Astrocyte (in vitro differentiated cells and primary cell): Measurements from ENCODE around the gene PCDHGB2. TPM values are rescaled to one million over a fixed set of nuclear protein-coding genes. Genes with fewer than 3 reads are reported as not detected.

Experiments
- DNase-seq: peaks from one replicate; pipeline ENCODE4 v3.0.0-alpha.2; 2010; ENCODE audit warnings: low read depth
- FAIRE-seq: peaks from 2 replicates; lab custom pipeline; 2011; peaks lifted over from hg19 to GRCh38; lab: Jason Lieb, UNC
- H2AFZ ChIP-seq: 2 replicates; pipeline ENCODE4 v1.6.0; 2012; ENCODE audit warnings: low read depth, low read length, inconsistent platforms
- H3K27ac ChIP-seq: 2 replicates; pipeline ENCODE4 v1.5.1; 2011; ENCODE audit warnings: low read depth, low read length, inconsistent platforms
- H3K27me3 ChIP-seq: 2 replicates; pipeline ENCODE4 v1.6.0; 2011; ENCODE audit warnings: low read length, inconsistent platforms; ENCODE audit not compliant: insufficient read depth
- H3K36me3 ChIP-seq: 2 replicates; pipeline ENCODE4 v1.5.1; 2011; ENCODE audit warnings: low read length, inconsistent platforms; ENCODE audit not compliant: insufficient read depth
- H3K4me1 ChIP-seq: 2 replicates; pipeline ENCODE4 v1.5.1; 2011; ENCODE audit warnings: low read length, inconsistent platforms; ENCODE audit not compliant: insufficient read depth
- H3K4me2 ChIP-seq: 2 replicates; pipeline ENCODE4 v1.6.0; 2012; ENCODE audit warnings: low read length, inconsistent platforms
- H3K4me3 ChIP-seq: 2 replicates; pipeline ENCODE4 v1.5.1; 2011; ENCODE audit warnings: low read depth, mild to moderate bottlenecking, low read length, inconsistent platforms; ENCODE audit not compliant: insufficient read depth
- H3K79me2 ChIP-seq: 2 replicates; pipeline ENCODE4 v1.6.0; 2012; ENCODE audit warnings: mild to moderate bottlenecking, low read length, inconsistent platforms; ENCODE audit not compliant: insufficient read depth
- H3K9ac ChIP-seq: 2 replicates; pipeline ENCODE4 v1.6.0; 2012; ENCODE audit warnings: mild to moderate bottlenecking, low read length, inconsistent platforms
- H3K9me3 ChIP-seq: 2 replicates; pipeline ENCODE4 v1.5.1; 2012; ENCODE audit warnings: low read depth, mild to moderate bottlenecking, low read length, inconsistent platforms; ENCODE audit not compliant: insufficient read depth
- H4K20me1 ChIP-seq: 2 replicates; pipeline ENCODE4 v1.6.0; 2012; ENCODE audit warnings: low read length, inconsistent platforms; ENCODE audit not compliant: insufficient read depth
- H3K27ac Mint-ChIP-seq: one replicate; pipeline ENCODE4 v1.8.0; 2021; ENCODE audit warnings: mild to moderate bottlenecking, mixed read lengths; ENCODE audit not compliant: unreplicated experiment
- H3K27me3 Mint-ChIP-seq: one replicate; pipeline ENCODE4 v1.8.0; 2021; ENCODE audit warnings: low read depth, mixed read lengths; ENCODE audit not compliant: unreplicated experiment
- H3K36me3 Mint-ChIP-seq: one replicate; pipeline ENCODE4 v1.8.0; 2021; ENCODE audit warnings: low read depth, mixed read lengths; ENCODE audit not compliant: unreplicated experiment
- H3K4me1 Mint-ChIP-seq: one replicate; pipeline ENCODE4 v1.8.0; 2021; ENCODE audit warnings: low read depth, mixed read lengths; ENCODE audit not compliant: unreplicated experiment
- H3K4me3 Mint-ChIP-seq: one replicate; pipeline ENCODE4 v1.8.0; 2021; ENCODE audit warnings: mild to moderate bottlenecking, moderate library complexity, mixed read lengths; ENCODE audit not compliant: unreplicated experiment
- H3K9me3 Mint-ChIP-seq: one replicate; pipeline ENCODE4 v1.8.0; 2021; ENCODE audit warnings: mild to moderate bottlenecking, mixed read lengths; ENCODE audit not compliant: unreplicated experiment
- CTCF ChIP-seq: IDR thresholded peaks from 2 replicates; pipeline ENCODE4 v1.5.1; 2011; ENCODE audit warnings: low read depth, mild to moderate bottlenecking, inconsistent platforms, low read length, moderate library complexity; ENCODE audit not compliant: insufficient read depth
- EZH2 ChIP-seq: IDR thresholded peaks from 2 replicates; pipeline ENCODE4 v1.6.1; 2012; ENCODE audit warnings: mild to moderate bottlenecking, low read length, inconsistent platforms; ENCODE audit not compliant: insufficient read depth
- total RNA-seq: library from RNA; stranded (reverse); gene quantifications from 2 replicates; pipeline ENCODE4 v1.2.1, GENCODE V29; 2021

Gene PCDHGB2
- total RNA-seq, 1 donor from 2014 or later = 1.4 TPM

- Mint-ChIP-seq H3K36me3 (peaks cover 26% of the 10 kb centered on the region), H3K4me3 (no peak overlapping the region), H3K27ac (no peak overlapping the region), H3K9me3 (peaks cover 28% of the 10 kb centered on the region), H3K27me3 (no peaks in the 10 kb centered on the region), H3K4me1 (no peaks in the 10 kb centered on the region)
- Histone ChIP-seq H3K9ac (no peak overlapping the region), H3K36me3 (no peaks in the 10 kb centered on the region), H3K79me2 (no peaks in the 10 kb centered on the region), H3K4me1 (no peaks in the 10 kb centered on the region), H3K27me3 (no peaks in the 10 kb centered on the region), H2AFZ (no peak overlapping the region), H3K4me2 (peak overlapping the region; percentile 48), H3K4me3 (no peak overlapping the region), H3K27ac (no peak overlapping the region), H4K20me1 (no peaks in the 10 kb centered on the region), H3K9me3 (peaks cover 42% of the 10 kb centered on the region)
- DNase-seq (no peak), FAIRE-seq (no peak)
- TF ChIP-seq EZH2 = no peak
- no peak for TF ChIP-seq CTCF
Observed at GRCh38 chr5:141398608-141399007, 38.8 kb downstream of the PCDHGB2 start.

GRCh38 chr5:141399555-141400258 is 39.9 kb downstream of the PCDHGB2 start:
- no peak overlapping the region for H3K4me3 Mint-ChIP-seq
- Histone ChIP-seq H3K27ac (no peak overlapping the region), H3K9ac (no peak overlapping the region), H3K9me3 (peaks cover 44% of the 10 kb centered on the region), H3K4me2 (peak overlapping the region; percentile 31), H3K79me2 (peaks cover 5% of the 10 kb centered on the region), H2AFZ (no peak overlapping the region), H3K27me3 (no peaks in the 10 kb centered on the region), H3K4me1 (no peaks in the 10 kb centered on the region), H4K20me1 (no peaks in the 10 kb centered on the region), H3K36me3 (no peaks in the 10 kb centered on the region), H3K4me3 (no peak overlapping the region)
- DNase-seq (no peak), FAIRE-seq (no peak)
- no peak overlapping the region for H3K27ac Mint-ChIP-seq
- TF ChIP-seq EZH2 (no peak), CTCF (no peak)
- peaks cover 20% of the 10 kb centered on the region for H3K36me3 Mint-ChIP-seq
- H3K4me1 Mint-ChIP-seq = no peaks in the 10 kb centered on the region
- H3K9me3 Mint-ChIP-seq = peaks cover 20% of the 10 kb centered on the region
- H3K27me3 Mint-ChIP-seq = no peaks in the 10 kb centered on the region

- H3K9ac ChIP-seq = peak within 1 kb of the TSS; percentile 2
- Mint-ChIP-seq H3K27me3 (no peaks in the 10 kb centered on the region), H3K4me1 (no peaks in the 10 kb centered on the region), H3K27ac (no peak within 1 kb of the TSS), H3K4me3 (no peak within 1 kb of the TSS), H3K9me3 (peaks cover 18% of the 10 kb centered on the region), H3K36me3 (peaks cover 15% of the 10 kb centered on the region)
- H3K27ac ChIP-seq = no peak within 1 kb of the TSS
- H3K9me3 ChIP-seq = peaks cover 46% of the 10 kb centered on the region
- DNase-seq = no peak
- H3K36me3 ChIP-seq = no peaks in the 10 kb centered on the region
- peak within 1 kb of the TSS; percentile 75 for H3K4me2 ChIP-seq
- H3K4me3 ChIP-seq = peak within 1 kb of the TSS; percentile 41
- peak within 1 kb of the TSS; percentile 13 for H2AFZ ChIP-seq
- no peaks in the 10 kb centered on the region for H3K27me3 ChIP-seq
- no peaks in the 10 kb centered on the region for H3K4me1 ChIP-seq
- no peaks in the 10 kb centered on the region for H4K20me1 ChIP-seq
- H3K79me2 ChIP-seq = peaks cover 9% of the 10 kb centered on the region
- TF ChIP-seq CTCF = peak; percentile 32
- no peak for TF ChIP-seq EZH2
- no peak for FAIRE-seq
Observed at GRCh38 chr5:141402553-141403243, 42.9 kb downstream of the PCDHGB2 start, which contains the start of gene PCDHGA9. TSS of gene PCDHGA9 (plus strand) at chr5:141402778. CDS start at chr5:141402953, 175 bp downstream.
